HL-60 (cell line): ENCODE data around the gene CCDC169.

ENCODE experiments used
- DNase-seq, 2 experiments: peaks; one replicate each; pipeline ENCODE4 v3.0.0-alpha.2; 2010 to 2020; ENCODE audit warnings: low read depth in 1 of 2, low spot score in 1 of 2
- H3K27ac ChIP-seq: fragments of 250-450 bp; sonication (Bioruptor Pico); replicated peaks from 2 replicates; pipeline ENCODE4 v1.5.1; 2020; ENCODE audit warnings: mild to moderate bottlenecking, moderate library complexity
- H3K27me3 ChIP-seq: fragments of 250-450 bp; sonication (Bioruptor Pico); 2 replicates; pipeline ENCODE4 v1.5.1; 2021; ENCODE audit warnings: mild to moderate bottlenecking, moderate library complexity; ENCODE audit not compliant: insufficient read depth, poor library complexity, severe bottlenecking
- H3K4me3 ChIP-seq: replicated peaks from 2 replicates; pipeline ENCODE4 v1.5.1; 2011; ENCODE audit warnings: mild to moderate bottlenecking, control low read depth, low read length; ENCODE audit not compliant: insufficient read depth
- CTCF ChIP-seq: IDR thresholded peaks from one replicate; pipeline ENCODE4 v1.5.1; 2011; ENCODE audit warnings: low read length, control low read depth, inconsistent platforms; ENCODE audit not compliant: insufficient read depth
- GABPA ChIP-seq: IDR thresholded peaks from 2 replicates; pipeline ENCODE4 v1.6.1; 2012; ENCODE audit warnings: low read depth
- POLR2AphosphoS5 ChIP-seq: IDR thresholded peaks from 2 replicates; pipeline ENCODE4 v1.6.1; 2012; ENCODE audit warnings: low read depth
- REST ChIP-seq: IDR thresholded peaks from 2 replicates; pipeline ENCODE4 v1.6.1; 2012; ENCODE audit warnings: low read depth; ENCODE audit not compliant: insufficient replicate concordance
- SPI1 ChIP-seq: IDR thresholded peaks from 2 replicates; pipeline ENCODE4 v1.6.1; 2012; ENCODE audit warnings: low read depth, mild to moderate bottlenecking, borderline replicate concordance

CCDC169 gene

DNA sequence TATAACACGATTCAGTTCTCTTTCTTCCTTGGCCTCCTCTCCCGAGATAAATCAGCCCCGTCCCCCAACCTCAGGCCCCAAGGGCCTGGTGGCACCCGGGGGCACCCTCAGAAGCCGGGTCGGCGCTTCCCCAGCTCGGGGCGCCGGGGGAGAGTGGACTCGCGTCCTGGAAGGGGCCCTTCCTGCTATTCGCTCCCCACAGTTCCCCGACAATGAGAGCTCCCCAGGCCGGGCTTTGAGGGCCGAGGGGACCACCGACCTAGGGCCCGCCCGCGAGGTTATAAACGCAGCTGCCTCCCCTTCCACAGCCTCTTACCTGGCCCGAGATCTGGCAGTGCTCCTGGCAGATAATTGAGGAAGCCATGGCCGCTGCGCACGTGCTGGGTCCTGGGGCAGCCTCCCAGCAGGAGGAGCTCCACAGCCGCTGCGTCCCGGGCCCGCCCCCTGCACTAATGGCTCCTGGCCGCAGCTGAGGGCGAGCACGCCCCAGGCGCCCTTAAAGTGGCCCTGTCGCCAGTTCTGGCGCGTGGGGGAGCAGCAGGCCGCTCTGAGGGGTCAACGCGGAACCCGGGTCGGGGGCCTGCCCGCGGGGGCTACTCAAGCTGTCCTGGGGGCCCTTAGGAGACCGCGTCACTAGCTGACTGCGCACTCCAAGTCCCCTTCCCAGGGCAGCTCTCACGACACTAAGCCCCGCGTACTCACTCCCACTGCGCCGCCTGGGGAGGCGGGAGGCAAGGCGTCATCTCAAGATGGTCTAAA, 83.3 kb downstream of the CCDC169 start, which contains the start of gene SOHLH2:
Gene SOHLH2 (minus strand): TSS at position 394 of the 759 bp plus-strand sequence. CDS start 30 bp downstream, at position 364.
- H3K27me3 ChIP-seq, result no peaks in the 10 kb centered on the region
- no peak for DNase-seq
- H3K27ac ChIP-seq, result no peak within 1 kb of the TSS
- no peak within 1 kb of the TSS for H3K4me3 ChIP-seq
- TF ChIP-seq GABPA (no peak), REST (no peak), SPI1 (no peak), POLR2AphosphoS5 (no peak), CTCF (no peak)

- Histone ChIP-seq H3K4me3 (no peak overlapping the region), H3K27me3 (no peaks in the 10 kb centered on the region), H3K27ac (no peak overlapping the region)
- no peak for DNase-seq
- no peak for TF ChIP-seq POLR2AphosphoS5
- TF ChIP-seq GABPA, result no peak
- TF ChIP-seq REST, result no peak
- no peak for TF ChIP-seq SPI1
- no peak for TF ChIP-seq CTCF
Measured at GRCh38 chr13:36212789-36213188, 84.8 kb downstream of the CCDC169 start.

DNA sequence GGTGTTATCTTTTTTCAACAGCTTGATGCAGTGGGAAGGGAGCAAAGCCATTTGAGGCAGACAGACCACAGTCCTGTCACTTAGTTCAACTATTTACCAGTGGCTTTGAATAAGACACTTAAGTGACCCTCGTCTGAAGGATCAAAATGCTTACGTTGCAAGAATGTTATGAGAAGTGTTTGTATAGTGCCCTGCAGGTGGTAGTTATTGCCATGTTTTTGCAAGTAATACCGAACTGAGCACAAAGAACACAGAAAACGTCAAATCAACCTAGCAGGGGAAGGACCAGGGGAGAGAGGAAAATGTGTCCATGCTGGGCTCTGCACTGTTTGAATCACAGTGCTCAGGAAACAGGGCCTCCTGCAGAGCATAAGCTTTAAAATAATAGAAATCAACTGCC, 86.0 kb downstream of the CCDC169 start:
- TF ChIP-seq REST, result no peak
- no peak for TF ChIP-seq SPI1
- TF ChIP-seq POLR2AphosphoS5, result no peak
- no peak for TF ChIP-seq CTCF
- TF ChIP-seq GABPA, result no peak
- no peak for DNase-seq
- no peak overlapping the region for H3K4me3 ChIP-seq
- H3K27ac ChIP-seq, result no peak overlapping the region
- H3K27me3 ChIP-seq, result no peaks in the 10 kb centered on the region
